ENCODE results near the gene SMG6.

Gene SMG6

GRCh38 chr17:2235265-2235664, 68.3 kb downstream of the SMG6 start:
- no peak for DNase-seq (ENCODE audit: low spot score)

- DNase-seq (ENCODE audit: low spot score): no peak
Measured at GRCh38 chr17:2233441-2233947, 70.1 kb downstream of the SMG6 start.

GRCh38 chr17:2232244-2232638, 71.3 kb downstream of the SMG6 start:
- DNase-seq (ENCODE audit: low spot score): no peak

- DNase-seq (ENCODE audit: low spot score): no peak
Measured at GRCh38 chr17:2230877-2231276, 72.7 kb downstream of the SMG6 start.

- DNase-seq (ENCODE audit: low spot score): no peak
Measured at GRCh38 chr17:2227025-2227699, 76.4 kb downstream of the SMG6 start.

GRCh38 chr17:2223617-2223927, 80.0 kb downstream of the SMG6 start:
- DNase-seq (ENCODE audit: low spot score): no peak

- no peak for DNase-seq (ENCODE audit: low spot score)
Measured at GRCh38 chr17:2222901-2223616, 80.5 kb downstream of the SMG6 start.

GRCh38 chr17:2222301-2222700, 81.3 kb downstream of the SMG6 start:
- DNase-seq (ENCODE audit: low spot score): no peak

- DNase-seq (ENCODE audit: low spot score): no peak
Measured at GRCh38 chr17:2218426-2218825, 85.2 kb downstream of the SMG6 start.

GRCh38 chr17:2215616-2216364, 87.8 kb downstream of the SMG6 start:
- DNase-seq (ENCODE audit: low spot score): no peak

- DNase-seq (ENCODE audit: low spot score): no peak
Measured at GRCh38 chr17:2214929-2215615, 88.5 kb downstream of the SMG6 start.

GRCh38 chr17:2214047-2214928, 89.3 kb downstream of the SMG6 start:
- no peak for DNase-seq (ENCODE audit: low spot score)

GRCh38 chr17:2213291-2213960, 90.2 kb downstream of the SMG6 start:
- no peak for DNase-seq (ENCODE audit: low spot score)

- no peak for DNase-seq (ENCODE audit: low spot score)
Measured at GRCh38 chr17:2212400-2212981, 91.1 kb downstream of the SMG6 start.

GRCh38 chr17:2211661-2212399, 91.8 kb downstream of the SMG6 start:
- no peak for DNase-seq (ENCODE audit: low spot score)

- DNase-seq (ENCODE audit: low spot score): no peak
Measured at GRCh38 chr17:2210726-2211125, 92.9 kb downstream of the SMG6 start.

GRCh38 chr17:2207815-2208515, 95.6 kb downstream of the SMG6 start:
- no peak for DNase-seq (ENCODE audit: low spot score)

- no peak for DNase-seq (ENCODE audit: low spot score)
Measured at GRCh38 chr17:2204393-2204792, 99.2 kb downstream of the SMG6 start.

GRCh38 chr17:2203818-2204217, 99.8 kb downstream of the SMG6 start:
- DNase-seq (ENCODE audit: low spot score): no peak
